ENCODE data around the gene ABITRAM. TPM values are rescaled to one million over a fixed set of nuclear protein-coding genes. Genes with fewer than 3 reads are reported as not detected.

ABITRAM gene
- total RNA-seq, 1 experiment from 2014 or later: 13.4 TPM

- H3K4me3 ChIP-seq (replicated peaks in 1 of 2; ENCODE audit: low read depth in 1 of 2, low read length in 2 of 2): no peak overlapping the region
- intact Hi-C loops (cut with micrococcal nuclease): no loop called here
- DNase-seq (ENCODE audit: low read depth, low spot score): no peak
- BruUV-seq (replicated peaks): no TSS peak
- peaks cover 3 to 11% of the 10 kb centered on the region in 2 experiments; a peak in 3 of 4 replicates for H3K4me1 ChIP-seq (ENCODE audit: control insufficient read depth in 1 of 2, insufficient read depth in 2 of 2, low read length in 2 of 2)
- no peaks in the 10 kb centered on the region for H3K9me3 ChIP-seq (ENCODE audit: control insufficient read depth in 1 of 2, insufficient read depth in 1 of 2, low read depth in 1 of 2, low read length in 2 of 2)
- ChIA-PET POLR2A (no interaction called here), CTCF (interaction anchor here (0.7 kb wide), 1 partner anchor 16 kb away, joined by 3 read pairs; no protein-coding TSS in a partner anchor), RAD21 (ENCODE audit: low non-redundant PET in 1 of 2, low total read pairs in 2 of 2, uncharacterized antibody in 2 of 2, unreplicated experiment in 2 of 2) (no interaction called here)
- ATAC-seq: no peak
- H4K20me1 ChIP-seq (ENCODE audit: insufficient read depth): no peaks in the 10 kb centered on the region
- H3K9ac ChIP-seq (ENCODE audit: low read length): no peak overlapping the region
- no peak for TF ChIP-seq ZNF274 (IDR thresholded peaks at IDR 0.05; ENCODE audit: low read depth, low read length)
- TF ChIP-seq MAX (IDR thresholded peaks at IDR 0.05): no peak
- no peak for TF ChIP-seq EZH2 (IDR thresholded peaks at IDR 0.05)
- TF ChIP-seq ZBTB33 (IDR thresholded peaks at IDR 0.05; ENCODE audit: extremely low read depth, insufficient replicate concordance, low read length): no peak
- no peak for TF ChIP-seq ATF3 (IDR thresholded peaks at IDR 0.05)
- TF ChIP-seq SIN3A (IDR thresholded peaks at IDR 0.05; ENCODE audit: low read depth): no peak
- peaks cover 25% of the 10 kb centered on the region for H3K79me2 ChIP-seq (ENCODE audit: insufficient read depth, low read length)
- H3K27me3 ChIP-seq (ENCODE audit: insufficient read depth, low read length): no peaks in the 10 kb centered on the region
- no peak overlapping the region for H3K27ac ChIP-seq (ENCODE audit: low read depth, low read length)
- no peaks in the 10 kb centered on the region for H3K9me2 ChIP-seq (ENCODE audit: insufficient read depth)
- H2AFZ ChIP-seq (ENCODE audit: low read depth, low read length, poor library complexity, severe bottlenecking): no peak overlapping the region
- H3K4me2 ChIP-seq (ENCODE audit: low read length): no peak overlapping the region
- H3K36me3 ChIP-seq (ENCODE audit: control insufficient read depth in 1 of 2, insufficient read depth in 2 of 2, low read length in 2 of 2): peaks cover 0 to 9% of the 10 kb centered on the region in 2 experiments; a peak in 3 of 4 replicates
Measured at GRCh38 chr9:108937561-108938305, 3.5 kb downstream of the ABITRAM start.

Data from HCT116 (cell line).